H1 (cell line): Measurements from ENCODE around the gene DNAJA3. TPM values are rescaled to one million over a fixed set of nuclear protein-coding genes. Genes with fewer than 3 reads are reported as not detected.

ENCODE experiments used
- CBX5 ChIP-seq: fragments of 300-800, 300-1000 bp; sonication (generic); IDR thresholded peaks from 2 replicates; pipeline ENCODE4 v1.7.1; 2016; ENCODE audit warnings: antibody characterized with exemption, low read length, low read depth
- CHD7 ChIP-seq: fragments of 300-600 bp; sonication (generic); IDR thresholded peaks from 2 replicates; pipeline ENCODE4 v1.7.1; 2012; ENCODE audit warnings: low read length, moderate library complexity, mild to moderate bottlenecking, inconsistent platforms; ENCODE audit not compliant: insufficient replicate concordance
- EP300 ChIP-seq, 2 experiments: IDR thresholded peaks; 1 replicate in 1 of 2; 2 replicates in 1 of 2; pipeline ENCODE4 v1.6.1; 2011 to 2012; ENCODE audit warnings: low read depth in 2 of 2, low read length in 2 of 2, mild to moderate bottlenecking in 2 of 2, borderline replicate concordance in 1 of 2, inconsistent platforms in 1 of 2, moderate library complexity in 1 of 2
- RFX5 ChIP-seq: IDR thresholded peaks from 2 replicates; pipeline ENCODE4 v1.6.1; 2011; ENCODE audit warnings: low read depth, low read length, improper control_type of control experiment, borderline replicate concordance
- RNF2 ChIP-seq: fragments of 200-900, 300-1000 bp; sonication (generic); IDR thresholded peaks from 2 replicates; pipeline ENCODE4 v1.7.1; 2016; ENCODE audit warnings: borderline replicate concordance, low read depth, mild to moderate bottlenecking, antibody characterized with exemption, low read length; ENCODE audit not compliant: poor library complexity, severe bottlenecking; ENCODE audit errors: missing control alignments
- TCF12 ChIP-seq: IDR thresholded peaks from 2 replicates; pipeline ENCODE4 v1.6.1; 2011; ENCODE audit warnings: low read depth, mild to moderate bottlenecking, low read length
- YY1 ChIP-seq: IDR thresholded peaks from 2 replicates; pipeline ENCODE4 v1.6.1; 2011; ENCODE audit warnings: low read depth, mild to moderate bottlenecking, low read length
- polyA plus RNA-seq, 7 experiments: library from polyadenylated mRNA; depleted of rRNA in 3 of 7; stranded (reverse) in 5 of 7; unstranded in 2 of 7; fragments of >200 nt in 5 of 7; fragments of 200-250 nt in 2 of 7; gene quantifications; 1 replicate in 5 of 7; 2 replicates in 1 of 7; 4 replicates in 1 of 7; pipeline versions ENCODE4 v1.2.1 to v1.2.3, GENCODE V29; 2011 to 2013; ENCODE audit warnings: missing spikeins in 2 of 7, mixed read lengths in 2 of 7
- total RNA-seq: library from RNA; stranded (reverse); fragmentation: NEBNext Ultra II Directional; extraction: Animal tissue kit (Norgen Biotek cat#: 25700); gene quantifications from 2 replicates; pipeline ENCODE4 v1.2.1, GENCODE V29; 2021
- TF ChIP-seq, protein P1 (sequence below), 3 experiments: IDR thresholded peaks; 1 replicate in 2 of 3; 2 replicates in 1 of 3; pipeline versions ENCODE4 v1.5.1 to v1.6.1; 2011; ENCODE audit warnings: low read length in 3 of 3, mild to moderate bottlenecking in 3 of 3, inconsistent platforms in 2 of 3, low read depth in 1 of 3, moderate library complexity in 1 of 3; ENCODE audit not compliant: insufficient read depth in 1 of 3; ENCODE audit errors: control extremely low read depth in 1 of 3

DNAJA3 gene
- total and polyA plus RNA-seq, 2 of the 8 experiments (the other 6 are each of a cell fraction or from before 2014, with no cell fraction given): 37.3 to 59.1 TPM

DNA sequence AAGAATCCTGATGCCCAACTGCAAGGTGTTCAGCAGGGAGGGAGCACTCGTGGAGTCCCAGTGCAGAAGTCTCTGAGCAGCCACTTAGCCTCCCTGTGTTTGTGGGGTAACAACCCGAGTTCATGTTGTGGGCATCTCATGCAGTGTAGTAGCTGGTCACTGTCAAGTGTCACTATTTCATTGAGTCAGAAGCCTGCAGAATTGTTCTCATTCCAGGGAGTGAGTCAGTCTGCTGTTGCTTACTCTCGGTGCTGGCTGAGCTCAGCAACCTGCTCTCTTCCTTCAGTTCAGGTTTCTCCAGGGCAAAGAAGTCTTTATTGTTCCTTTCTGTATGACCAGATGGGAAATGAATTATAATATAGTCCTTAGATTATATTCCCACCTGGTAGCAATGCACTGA lies 74.6 kb downstream of the DNAJA3 start (continued):
- no peak for TF ChIP-seq CHD7
- TF ChIP-seq CBX5: no peak
- no peak for TF ChIP-seq EP300 (IDR thresholded peaks at IDR 0.05; ENCODE audit: borderline replicate concordance in 1 of 2, low read depth in 2 of 2, low read length in 2 of 2)
- TF ChIP-seq RNF2: no peak
- no peak for TF ChIP-seq RFX5
- TF ChIP-seq TCF12: no peak
- TF ChIP-seq YY1: no peak
- TF ChIP-seq, protein P1, sequence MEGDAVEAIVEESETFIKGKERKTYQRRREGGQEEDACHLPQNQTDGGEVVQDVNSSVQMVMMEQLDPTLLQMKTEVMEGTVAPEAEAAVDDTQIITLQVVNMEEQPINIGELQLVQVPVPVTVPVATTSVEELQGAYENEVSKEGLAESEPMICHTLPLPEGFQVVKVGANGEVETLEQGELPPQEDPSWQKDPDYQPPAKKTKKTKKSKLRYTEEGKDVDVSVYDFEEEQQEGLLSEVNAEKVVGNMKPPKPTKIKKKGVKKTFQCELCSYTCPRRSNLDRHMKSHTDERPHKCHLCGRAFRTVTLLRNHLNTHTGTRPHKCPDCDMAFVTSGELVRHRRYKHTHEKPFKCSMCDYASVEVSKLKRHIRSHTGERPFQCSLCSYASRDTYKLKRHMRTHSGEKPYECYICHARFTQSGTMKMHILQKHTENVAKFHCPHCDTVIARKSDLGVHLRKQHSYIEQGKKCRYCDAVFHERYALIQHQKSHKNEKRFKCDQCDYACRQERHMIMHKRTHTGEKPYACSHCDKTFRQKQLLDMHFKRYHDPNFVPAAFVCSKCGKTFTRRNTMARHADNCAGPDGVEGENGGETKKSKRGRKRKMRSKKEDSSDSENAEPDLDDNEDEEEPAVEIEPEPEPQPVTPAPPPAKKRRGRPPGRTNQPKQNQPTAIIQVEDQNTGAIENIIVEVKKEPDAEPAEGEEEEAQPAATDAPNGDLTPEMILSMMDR (IDR thresholded peaks at IDR 0.05; ENCODE audit: control extremely low read depth in 1 of 3, insufficient read depth in 1 of 3, low read depth in 1 of 3, low read length in 3 of 3): no peak
- TF ChIP-seq, all 59 proteins: peak for 0
